GM12878 (cell line): Measurements from ENCODE around the gene SEC31B. TPM values are rescaled to one million over a fixed set of nuclear protein-coding genes. Genes with fewer than 3 reads are reported as not detected.

Experiments
- ATAC-seq: fragments of 200-7000 bp; cut with Tn5 transposase; 3 replicates; pipeline ENCODE4 v1.9.1; 2020; ENCODE audit warnings: mild to moderate bottlenecking, moderate library complexity
- BruUV-seq: library from RNA; stranded (reverse); fragments of 400-500 nt; replicated peaks from 2 replicates; lab custom pipeline; 2021; lab: Mats Ljungman, UMichigan
- CTCF ChIA-PET: fragments of 300-600 bp; sonication (Branson Sonifier 250); formaldehyde crosslinking; extraction: SDS; loops from one replicate; lab custom pipeline; 2021; ENCODE audit warnings: inconsistent platforms; lab: Yijun Ruan, JAX
- POLR2A ChIA-PET: fragments of 350-600 bp; formaldehyde crosslinking; extraction: SDS; loops from one replicate; lab custom pipeline; 2021; ENCODE audit warnings: inconsistent platforms; lab: Charles Lee
- RAD21 ChIA-PET: fragments of 300-600 bp; sonication (Branson Sonifier 250); formaldehyde crosslinking; loops from one replicate; lab custom pipeline; 2023; ENCODE audit warnings: antibody characterized with exemption; ENCODE audit not compliant: unreplicated experiment; lab: Charles Lee
- SMC1A ChIA-PET: fragments of 300-600 bp; sonication (Branson Sonifier 250); formaldehyde crosslinking; loops from one replicate; lab custom pipeline; 2023; ENCODE audit not compliant: unreplicated experiment, uncharacterized antibody; lab: Charles Lee
- DNase-seq: peaks from one replicate; pipeline ENCODE4 v3.0.0-alpha.2; 2011; ENCODE audit warnings: low read depth, low spot score
- FAIRE-seq: peaks from 3 replicates; lab custom pipeline; 2011; peaks lifted over from hg19 to GRCh38; lab: Jason Lieb, UNC
- H2AFZ ChIP-seq: 2 replicates; pipeline ENCODE4 v1.6.0; 2011; ENCODE audit warnings: low read depth, low read length, control low read depth; ENCODE audit not compliant: control insufficient read depth
- H3K27ac ChIP-seq: 2 replicates; pipeline ENCODE4 v1.5.1; 2011; ENCODE audit warnings: control low read depth; ENCODE audit not compliant: control insufficient read depth, insufficient read depth
- H3K27me3 ChIP-seq, 2 experiments: replicated peaks in 1 of 2; 2 replicates each; pipeline versions ENCODE4 v1.6.0 to v1.6.1; 2011; ENCODE audit warnings: low read length in 1 of 2; ENCODE audit not compliant: control insufficient read depth in 2 of 2, insufficient read depth in 2 of 2
- H3K36me3 ChIP-seq, 2 experiments: 2 replicates each; pipeline ENCODE4 v1.5.1; 2011; ENCODE audit warnings: low read length in 1 of 2; ENCODE audit not compliant: control insufficient read depth in 2 of 2, insufficient read depth in 2 of 2
- H3K4me1 ChIP-seq: 2 replicates; pipeline ENCODE4 v1.6.1; 2011; ENCODE audit warnings: mild to moderate bottlenecking, low read length, moderate library complexity, mixed read lengths; ENCODE audit not compliant: control insufficient read depth, insufficient read depth
- H3K4me2 ChIP-seq: 2 replicates; pipeline ENCODE4 v1.6.0; 2011; ENCODE audit warnings: control low read depth; ENCODE audit not compliant: control insufficient read depth, insufficient read depth
- H3K4me3 ChIP-seq: fragments of 200-600 bp; sonication (generic); 2 replicates; pipeline ENCODE4 v1.5.1; 2016
- H3K79me2 ChIP-seq: 2 replicates; pipeline ENCODE4 v1.6.0; 2011; ENCODE audit warnings: low read length; ENCODE audit not compliant: control insufficient read depth, insufficient read depth
- H3K9ac ChIP-seq: 2 replicates; pipeline ENCODE4 v1.8.0; 2011; ENCODE audit warnings: low read length, control low read depth, mixed read lengths; ENCODE audit not compliant: control insufficient read depth, insufficient read depth
- H3K9me3 ChIP-seq: replicated peaks from 3 replicates; pipeline ENCODE4 v1.5.1; 2011; ENCODE audit warnings: mild to moderate bottlenecking, low read length; ENCODE audit not compliant: control insufficient read depth, insufficient read depth
- H4K20me1 ChIP-seq: 2 replicates; pipeline ENCODE4 v1.6.0; 2011; ENCODE audit not compliant: control insufficient read depth, insufficient read depth
- EGR1 ChIP-seq, 2 experiments: IDR thresholded peaks; 1 replicate in 1 of 2; 2 replicates in 1 of 2; pipeline ENCODE4 v1.6.1; 2011 to 2012; ENCODE audit warnings: low read depth in 2 of 2, low read length in 2 of 2, borderline replicate concordance in 1 of 2, mild to moderate bottlenecking in 1 of 2, moderate library complexity in 1 of 2
- NFYA ChIP-seq: IDR thresholded peaks from 2 replicates; pipeline ENCODE4 v1.6.1; 2011; ENCODE audit warnings: low read depth, mild to moderate bottlenecking, low read length, improper control_type of control experiment, borderline replicate concordance
- NFYB ChIP-seq: IDR thresholded peaks from 2 replicates; pipeline ENCODE4 v1.6.1; 2011; ENCODE audit warnings: low read depth, mild to moderate bottlenecking, low read length, improper control_type of control experiment, moderate library complexity; ENCODE audit not compliant: insufficient read depth
- NR2F1 ChIP-seq: fragments of 450-650 bp; conservative IDR thresholded peaks from 2 replicates; pipeline ENCODE4 v1.6.1; 2017; ENCODE audit warnings: mild to moderate bottlenecking
- SRF ChIP-seq, 2 experiments: IDR thresholded peaks; 2 replicates each; pipeline ENCODE4 v1.6.1; 2011; ENCODE audit warnings: low read depth in 2 of 2, low read length in 2 of 2, mild to moderate bottlenecking in 1 of 2, moderate library complexity in 1 of 2
- TAF1 ChIP-seq: IDR thresholded peaks from 2 replicates; pipeline ENCODE4 v1.6.1; 2011; ENCODE audit warnings: mild to moderate bottlenecking, low read depth, low read length, borderline replicate concordance
- TBL1XR1 ChIP-seq: IDR thresholded peaks from 2 replicates; pipeline ENCODE4 v1.6.1; 2012; ENCODE audit warnings: low read depth, low read length, improper control_type of control experiment
- ZNF274 ChIP-seq: IDR thresholded peaks from one replicate; pipeline ENCODE4 v1.8.0; 2011; ENCODE audit not compliant: insufficient read length, insufficient read depth
- WGBS: methylation state at CpG from one replicate; pipeline ENCODE4 v1.1.6; 2016; ENCODE audit warnings: low lambda C conversion rate; ENCODE audit not compliant: insufficient replicate concordance, insufficient coverage; ENCODE audit errors: missing lambda C conversion rate; 5-methylcytosine and 5-hydroxymethylcytosine counted together
- in situ Hi-C: fragments of 300-500 bp; cut with MboI; formaldehyde crosslinking; loops from 9 replicates; pipeline ENCODE4 v1.14.3; 2018; ENCODE audit warnings: mixed read lengths
- intact Hi-C: fragments of 100-400 bp; cut with micrococcal nuclease; formaldehyde crosslinking; loops from one replicate; pipeline ENCODE4 v1.14.2; 2022; ENCODE audit not compliant: unreplicated experiment
- polyA plus RNA-seq, 11 experiments: library from polyadenylated mRNA; depleted of rRNA in 4 of 11; unstranded in 6 of 11; stranded (reverse) in 5 of 11; fragments of >200 nt; fragmentation: Nextera tagmentation in 4 of 11; fragmentation: Illumina TruSeq in 1 of 11; extraction: Ambion mirVana in 4 of 11; extraction: Trizol in 1 of 11; gene quantifications; 1 replicate in 1 of 11; 2 replicates in 10 of 11; pipeline versions ENCODE4 v1.2.1 to v1.2.3, GENCODE V29; 2011 to 2016; ENCODE audit warnings: inconsistent platforms in 2 of 11, missing spikeins in 2 of 11, low read depth in 1 of 11
- total RNA-seq, 4 experiments: library from RNA; depleted of rRNA in 3 of 4; stranded (reverse); fragments of >200 nt in 3 of 4; fragmentation: Illumina TruSeq in 1 of 4; extraction: Trizol in 1 of 4; gene quantifications; 2 replicates each; pipeline versions ENCODE4 v1.2.1 to v1.2.3, GENCODE V29; 2013 to 2021
- TF ChIP-seq, protein P1 (sequence below): IDR thresholded peaks from 2 replicates; pipeline ENCODE4 v1.6.1; 2011; ENCODE audit warnings: borderline replicate concordance, low read depth, mild to moderate bottlenecking, moderate library complexity, mixed read lengths, low read length; ENCODE audit not compliant: insufficient read depth; ENCODE audit errors: extremely low read length
- TF ChIP-seq, protein P2 (sequence below): fragments of 150-350 bp; IDR thresholded peaks from 2 replicates; pipeline ENCODE4 v1.6.1; 2014; ENCODE audit warnings: mild to moderate bottlenecking, low read depth, low read length

Gene SEC31B
- total and polyA plus RNA-seq, 10 of the 15 experiments (the other 5 are each of a cell fraction or from before 2014, with no cell fraction given): 3.4 to 24.3 (median 9.9) TPM

DNA sequence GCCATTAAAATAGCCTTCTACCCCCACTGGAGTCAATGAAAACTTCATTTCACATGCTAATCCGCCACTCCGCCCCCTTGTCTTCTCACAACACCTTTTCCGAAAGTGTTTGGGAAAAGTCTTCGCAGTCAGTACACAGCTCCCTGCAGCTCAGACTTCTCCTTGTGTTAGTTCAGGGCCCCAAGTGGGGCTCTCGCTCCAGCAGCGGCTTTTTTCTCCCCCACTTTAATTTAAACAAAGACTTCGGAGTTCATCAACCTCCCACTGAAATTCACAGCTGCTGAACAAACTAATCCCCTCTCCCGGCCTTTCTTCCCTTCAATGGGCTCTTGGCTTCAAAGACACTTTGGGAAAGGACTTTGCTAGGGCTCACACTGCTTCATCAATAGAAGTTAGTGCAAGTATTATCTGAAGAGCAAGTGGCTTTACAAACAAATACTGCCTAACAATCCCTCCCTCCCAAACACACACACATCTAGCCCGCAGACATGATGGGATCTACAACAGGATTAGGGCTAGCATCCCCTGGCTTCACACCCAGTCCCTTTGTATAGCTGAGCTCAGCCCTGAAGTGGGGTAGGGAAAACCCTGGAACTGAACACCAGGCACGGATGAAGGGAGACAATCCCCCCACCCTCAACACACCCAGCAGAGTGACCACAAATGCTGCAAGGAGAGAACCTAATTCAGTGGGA lies 33.7 kb downstream of the SEC31B start:
- H3K27me3 ChIP-seq: peaks cover 0 to 6% of the 10 kb centered on the region in 2 experiments; a peak in 1 of 4 replicates
- ATAC-seq: no peak
- peaks cover 5% of the 10 kb centered on the region for H3K4me1 ChIP-seq
- CTCF ChIA-PET: interaction anchor here (0.7 to 1.3 kb wide), 2 partner anchors 10 to 32 kb away, joined by 3 to 4 read pairs; no protein-coding TSS in a partner anchor
- H3K9ac ChIP-seq: no peak overlapping the region
- FAIRE-seq: no peak
- POLR2A ChIA-PET: no interaction called here
- no peak for DNase-seq
- TF ChIP-seq EGR1 (IDR thresholded peaks at IDR 0.05; ENCODE audit: borderline replicate concordance in 1 of 2, low read depth in 2 of 2, low read length in 2 of 2) (no peak), SRF (IDR thresholded peaks at IDR 0.05; ENCODE audit: low read depth in 2 of 2, low read length in 2 of 2) (no peak), NFYB (no peak), TAF1 (no peak), ZNF274 (no peak), NR2F1 (no peak), NFYA (no peak), TBL1XR1 (no peak)
- TF ChIP-seq, protein P1, sequence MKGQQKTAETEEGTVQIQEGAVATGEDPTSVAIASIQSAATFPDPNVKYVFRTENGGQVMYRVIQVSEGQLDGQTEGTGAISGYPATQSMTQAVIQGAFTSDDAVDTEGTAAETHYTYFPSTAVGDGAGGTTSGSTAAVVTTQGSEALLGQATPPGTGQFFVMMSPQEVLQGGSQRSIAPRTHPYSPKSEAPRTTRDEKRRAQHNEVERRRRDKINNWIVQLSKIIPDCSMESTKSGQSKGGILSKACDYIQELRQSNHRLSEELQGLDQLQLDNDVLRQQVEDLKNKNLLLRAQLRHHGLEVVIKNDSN: no peak
- TF ChIP-seq, protein P2, sequence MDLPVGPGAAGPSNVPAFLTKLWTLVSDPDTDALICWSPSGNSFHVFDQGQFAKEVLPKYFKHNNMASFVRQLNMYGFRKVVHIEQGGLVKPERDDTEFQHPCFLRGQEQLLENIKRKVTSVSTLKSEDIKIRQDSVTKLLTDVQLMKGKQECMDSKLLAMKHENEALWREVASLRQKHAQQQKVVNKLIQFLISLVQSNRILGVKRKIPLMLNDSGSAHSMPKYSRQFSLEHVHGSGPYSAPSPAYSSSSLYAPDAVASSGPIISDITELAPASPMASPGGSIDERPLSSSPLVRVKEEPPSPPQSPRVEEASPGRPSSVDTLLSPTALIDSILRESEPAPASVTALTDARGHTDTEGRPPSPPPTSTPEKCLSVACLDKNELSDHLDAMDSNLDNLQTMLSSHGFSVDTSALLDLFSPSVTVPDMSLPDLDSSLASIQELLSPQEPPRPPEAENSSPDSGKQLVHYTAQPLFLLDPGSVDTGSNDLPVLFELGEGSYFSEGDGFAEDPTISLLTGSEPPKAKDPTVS: no peak
- TF ChIP-seq, all 136 proteins: peak for 0
- no peak overlapping the region for H3K4me3 ChIP-seq
- SMC1A ChIA-PET: interaction anchor here (1.0 kb wide), 1 partner anchor 119 kb away, joined by 3 read pairs; no protein-coding TSS in a partner anchor
- H3K27ac ChIP-seq: no peak overlapping the region
- H2AFZ ChIP-seq: no peak overlapping the region
- H3K9me3 ChIP-seq: no peaks in the 10 kb centered on the region
- no peaks in the 10 kb centered on the region for H3K79me2 ChIP-seq
- H3K36me3 ChIP-seq: peaks cover 5 to 14% of the 10 kb centered on the region in 2 experiments; a peak in 3 of 4 replicates
- peaks cover under 1% of the 10 kb centered on the region; the same call in 1 of the 2 replicates for H4K20me1 ChIP-seq
- in situ Hi-C loops: no loop called here
- 95% methylated on average over 10 of the region's 10 CpGs for WGBS
- intact Hi-C loops: no loop called here
- no TSS peak for BruUV-seq
- H3K4me2 ChIP-seq: no peak overlapping the region
- RAD21 ChIA-PET: no interaction called here
